NCI-H526 treated with DMSO at 0.1 percent for 48 hours (cell line): Measurements from ENCODE around the gene SAP130.

Experiments
- DNase-seq: peaks from one replicate; lab custom pipeline; 2025; lab: John Stamatoyannopoulos, UW

Gene SAP130

DNA sequence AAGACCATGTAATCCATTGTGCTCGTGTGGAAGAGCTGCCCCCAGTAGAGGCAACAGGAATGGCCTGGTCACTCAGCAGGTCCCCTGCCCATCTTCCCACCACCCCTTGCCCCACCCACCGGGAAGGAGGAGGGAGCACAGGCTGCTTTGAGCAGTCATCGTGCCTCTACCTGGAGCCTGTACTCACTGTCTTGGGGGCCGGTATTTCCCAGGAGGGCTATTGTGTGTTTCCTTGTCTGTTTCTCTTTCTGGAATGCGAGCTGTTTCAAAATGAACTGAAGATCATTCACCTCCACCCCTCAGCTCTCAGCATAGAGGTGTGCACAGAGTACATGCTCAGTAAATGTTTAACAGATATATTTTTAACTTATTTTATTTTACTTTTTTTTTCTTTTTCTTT is 134.4 kb downstream of the SAP130 start:
- no peak for DNase-seq

DNA sequence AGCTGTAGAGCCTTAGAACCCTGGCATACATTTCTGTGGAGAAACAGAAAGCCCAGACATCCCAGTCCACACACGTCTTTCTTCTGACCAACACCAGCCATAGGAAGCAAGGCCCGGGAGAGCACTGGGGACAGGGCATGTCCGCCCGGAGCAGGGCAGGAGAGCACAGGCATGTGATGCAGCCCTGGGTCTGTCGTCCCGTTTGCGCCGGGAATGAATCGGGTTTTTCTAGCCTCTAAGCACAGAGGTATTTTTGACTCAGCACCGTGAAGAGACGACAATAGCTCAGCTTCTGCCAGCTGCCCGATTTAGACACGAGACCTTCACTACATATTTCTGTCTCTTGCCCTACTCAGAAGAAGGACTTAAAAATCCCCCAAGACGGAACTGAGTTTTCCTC is 134.8 kb downstream of the SAP130 start:
- no peak for DNase-seq

DNA sequence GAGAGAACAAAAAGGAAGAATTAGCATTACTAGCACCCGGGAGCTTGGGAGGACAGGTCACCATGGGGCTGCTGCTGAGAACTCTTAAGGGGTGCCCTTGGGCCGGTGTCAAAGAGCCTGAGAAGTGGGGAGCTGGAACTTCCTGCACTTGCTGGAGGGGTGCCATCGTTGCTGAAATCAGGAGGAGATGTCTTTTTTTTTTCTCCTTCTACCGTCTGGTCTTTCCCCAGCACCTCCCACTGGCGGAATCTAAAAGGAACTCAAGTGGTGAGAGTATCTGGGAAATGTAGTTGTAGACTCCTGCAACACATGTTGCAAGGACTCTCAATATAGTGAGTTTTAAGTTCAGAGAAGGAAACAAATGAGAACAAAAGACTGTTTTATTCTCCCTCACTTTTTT is 136.0 kb downstream of the SAP130 start:
- no peak for DNase-seq
